Dedifferentiated amniotic fluid mesenchymal stem cell (primary cell): ENCODE results near the gene ZNF614.
"Not testable (repeated sequence)": the region's sequence is repeated elsewhere in the genome, so short reads cannot be mapped to it uniquely, and the experiment has no call there.

ENCODE experiments used
- DNase-seq: peaks from one replicate; pipeline ENCODE4 v3.0.0-alpha.2; 2016; ENCODE audit errors: extremely low spot score

Gene ZNF614

DNA sequence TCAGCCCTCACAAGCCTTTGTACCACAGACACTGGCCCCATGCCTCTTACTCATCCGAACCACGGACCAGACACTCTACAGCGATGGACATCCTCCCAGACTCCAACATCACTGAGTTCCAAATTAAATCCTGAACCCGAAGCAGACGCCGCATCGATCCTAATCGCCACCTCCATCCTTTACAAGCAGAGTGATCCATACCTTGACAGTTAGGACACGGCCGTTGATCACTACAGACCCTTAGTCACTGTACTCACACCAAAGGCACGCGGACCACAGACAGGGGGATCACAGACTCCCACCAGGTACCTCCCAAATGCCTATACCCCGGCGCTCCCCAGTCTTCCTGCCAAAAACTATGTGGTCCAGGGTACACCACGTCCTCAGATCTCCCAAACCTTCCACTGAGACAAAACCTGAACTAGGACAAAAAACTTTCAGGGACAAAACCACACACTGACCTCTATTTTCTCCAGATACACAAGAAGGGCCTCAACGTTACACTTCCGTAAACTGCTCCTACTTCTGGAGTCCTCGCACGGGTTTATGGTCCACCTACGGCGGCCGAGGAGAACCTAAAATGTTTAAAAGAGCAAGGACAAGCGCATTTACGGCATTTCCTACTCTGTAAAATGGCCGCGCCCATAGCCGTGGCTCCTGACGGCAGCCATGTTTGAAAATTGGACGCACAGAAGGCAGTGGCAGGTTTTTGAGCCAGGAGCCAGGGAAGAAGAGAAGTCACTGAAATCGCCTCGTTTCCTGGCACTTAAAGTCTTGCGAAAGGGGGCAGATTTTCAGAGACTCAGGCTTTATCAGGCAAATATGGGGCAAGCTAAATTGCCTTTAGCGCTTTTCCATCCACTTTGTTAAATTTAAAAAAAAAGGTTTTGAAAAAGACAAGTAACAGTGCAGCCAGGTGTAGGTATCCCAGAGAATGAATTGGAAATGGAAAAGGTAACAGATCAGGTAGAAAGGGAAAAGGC, 41.6 kb downstream of the ZNF614 start, which contains the start of gene ZNF350:
TSS of gene ZNF350 (minus strand) at position 532 of the 983 bp plus-strand sequence. CDS start 12,480 bp downstream, outside the sequence.
- DNase-seq, result peak; percentile 93

GRCh38 chr19:51983361-51983760, 44.8 kb downstream of the ZNF614 start:
- DNase-seq, result no peak

- DNase-seq, result not testable (repeated sequence)
Observed at GRCh38 chr19:51980926-51981325, 47.3 kb downstream of the ZNF614 start.

GRCh38 chr19:51980116-51980736, 48.0 kb downstream of the ZNF614 start:
- DNase-seq, result no peak

GRCh38 chr19:51978882-51979281, 49.3 kb downstream of the ZNF614 start:
- DNase-seq, result no peak

DNA sequence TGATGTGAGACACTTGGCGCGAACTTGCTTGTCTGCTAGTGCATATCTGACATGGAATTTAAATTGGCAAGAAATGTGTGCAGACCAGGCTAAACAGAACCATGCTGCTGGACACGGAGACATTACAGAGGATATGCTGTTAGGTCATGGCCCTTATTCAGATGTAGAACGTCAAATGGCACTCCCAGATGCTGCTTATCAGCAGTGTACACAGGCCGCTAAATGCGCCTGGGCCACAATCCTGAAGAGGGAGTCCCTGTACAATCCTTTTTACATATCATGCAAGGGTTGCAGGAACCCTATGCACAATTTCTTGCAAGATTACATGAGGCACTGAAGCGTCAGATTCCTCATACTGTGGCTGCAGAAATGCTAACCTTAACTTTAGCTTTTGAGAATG, 50.8 kb downstream of the ZNF614 start:
- no peak for DNase-seq

- no peak for DNase-seq
Observed at GRCh38 chr19:51976852-51977251, 51.3 kb downstream of the ZNF614 start.

- not testable (repeated sequence) for DNase-seq
Observed at GRCh38 chr19:51975787-51976186, 52.4 kb downstream of the ZNF614 start.

- no peak for DNase-seq
Observed at GRCh38 chr19:51971624-51972023, 56.6 kb downstream of the ZNF614 start.

GRCh38 chr19:51970718-51971117, 57.5 kb downstream of the ZNF614 start:
- DNase-seq, result no peak

GRCh38 chr19:51965583-51965982, 62.6 kb downstream of the ZNF614 start:
- DNase-seq, result no peak
